ENCODE results near the gene ELFN1.

The ELFN1 gene

GRCh38 chr7:1677206-1678080, 7.4 kb downstream of the ELFN1 start:
- no peak for DNase-seq

DNA sequence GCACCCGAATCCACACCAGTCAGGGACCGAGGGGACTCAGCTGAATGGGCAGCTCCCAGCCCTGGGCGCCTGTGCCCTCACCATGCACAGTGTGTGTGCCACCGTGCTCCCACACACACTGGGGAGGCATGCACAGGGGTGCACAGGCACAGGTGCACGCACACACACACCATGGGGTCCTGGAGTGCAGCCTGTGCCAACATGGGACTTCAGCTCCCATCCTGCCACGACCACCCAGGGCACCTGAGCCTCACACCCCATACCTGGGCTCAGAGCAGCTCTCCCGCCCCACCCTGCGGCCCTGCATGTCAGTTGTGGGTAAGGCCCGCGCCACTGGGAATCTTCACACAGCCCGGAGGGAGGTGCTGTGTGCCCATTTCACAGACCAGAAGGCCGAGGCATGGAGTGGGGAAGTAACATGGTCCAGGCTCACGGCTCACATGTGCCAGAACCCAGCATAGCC, 8.0 kb downstream of the ELFN1 start:
- no peak for DNase-seq

GRCh38 chr7:1678571-1679325, 8.7 kb downstream of the ELFN1 start:
- no peak for DNase-seq

GRCh38 chr7:1679326-1679965, 9.4 kb downstream of the ELFN1 start:
- no peak for DNase-seq

DNA sequence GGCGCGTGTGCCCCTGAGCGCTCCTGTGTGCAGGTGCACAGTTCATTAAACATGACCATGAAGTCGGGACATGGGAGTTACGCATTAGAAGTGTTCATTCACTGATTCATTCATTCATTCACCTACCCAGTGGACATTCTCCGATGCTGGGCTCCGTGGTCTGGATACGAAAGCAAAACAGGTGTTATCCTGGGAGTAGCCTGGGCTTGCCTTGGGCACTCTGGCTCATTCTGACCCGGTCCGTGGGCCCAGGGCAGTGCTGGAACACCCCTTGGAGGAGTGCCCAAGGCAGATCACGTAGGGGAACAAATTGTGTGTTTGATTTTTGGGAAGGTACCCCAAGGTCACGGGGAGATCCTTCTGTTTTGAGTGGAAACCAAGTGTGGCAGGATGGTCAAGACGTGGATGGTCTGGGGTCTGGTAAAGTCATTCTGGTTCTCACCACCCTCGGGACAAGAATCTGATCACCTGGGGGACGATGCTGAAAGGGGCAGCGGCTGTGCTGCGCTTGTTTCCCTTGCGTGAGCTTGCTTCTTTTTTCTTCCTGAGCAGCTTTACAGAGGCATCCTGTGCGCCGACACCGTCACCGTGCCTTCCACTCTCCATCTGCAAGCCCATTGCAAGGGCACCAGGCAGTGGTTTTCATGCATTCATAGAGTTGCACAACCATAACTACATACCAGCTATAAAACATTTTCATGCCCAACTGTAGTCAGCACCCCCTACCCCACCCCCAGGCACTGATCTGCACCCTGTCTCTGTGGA, 10.1 kb downstream of the ELFN1 start:
- DNase-seq = no peak

DNA sequence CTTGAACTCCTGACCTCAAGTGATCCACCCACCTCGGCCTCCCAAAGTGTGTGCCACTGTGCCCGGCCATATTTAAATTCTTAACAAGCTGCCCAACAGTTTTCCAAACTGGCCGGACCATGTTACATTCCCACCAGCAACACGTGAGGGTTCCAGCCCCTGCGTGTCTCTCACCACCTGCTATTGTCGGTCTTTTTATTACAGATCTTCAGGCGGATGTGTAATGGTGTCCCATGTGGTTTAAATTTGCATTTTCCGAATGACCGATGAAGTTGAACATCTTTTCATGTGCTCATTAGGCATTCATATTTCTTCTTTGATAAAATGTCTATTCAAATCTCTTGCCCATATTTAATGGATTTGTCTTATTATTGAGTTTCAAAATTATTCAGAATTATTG, 11.5 kb downstream of the ELFN1 start:
- DNase-seq = no peak

GRCh38 chr7:1685000-1685624, 15.0 kb downstream of the ELFN1 start:
- DNase-seq = no peak

DNA sequence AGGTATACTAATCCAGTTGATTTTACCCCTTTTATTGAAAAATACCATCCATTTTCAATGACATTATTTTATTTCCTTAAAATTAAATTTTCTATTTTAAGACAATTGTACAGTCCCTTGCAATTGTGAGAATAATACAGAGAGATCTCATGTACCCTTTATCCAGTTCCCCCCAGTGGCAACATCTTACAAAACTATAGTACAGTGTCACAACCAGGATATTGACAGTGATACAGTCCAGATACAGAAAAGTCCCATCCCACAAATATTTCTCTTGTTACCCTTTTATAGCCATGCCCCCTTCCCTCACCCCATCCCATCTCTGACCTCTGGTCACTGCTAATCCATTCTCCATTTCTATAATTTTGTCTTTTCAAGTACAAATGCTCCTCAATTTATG, 18.5 kb downstream of the ELFN1 start:
- DNase-seq = no peak

DNA sequence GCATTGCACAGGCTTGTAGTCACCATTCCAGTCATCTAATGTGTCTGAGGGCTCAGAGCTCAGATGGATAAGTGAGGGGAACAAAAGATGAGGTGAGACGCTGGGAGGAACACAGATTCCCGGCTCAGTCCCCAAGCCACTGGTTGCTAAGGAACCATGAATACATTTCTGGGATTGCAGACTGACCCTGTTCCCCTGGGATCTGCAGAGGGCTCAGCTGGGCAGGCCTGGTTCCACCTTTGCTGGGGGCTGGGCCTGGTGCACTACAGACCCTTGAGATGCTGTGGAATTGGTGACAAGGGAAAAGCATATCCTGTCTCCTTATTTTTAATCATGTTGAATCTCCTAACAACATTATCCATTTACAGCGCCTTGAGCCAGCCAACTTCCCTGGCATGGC, 19.2 kb downstream of the ELFN1 start:
- no peak for DNase-seq

GRCh38 chr7:1690359-1690958, 20.4 kb downstream of the ELFN1 start:
- no peak for DNase-seq

DNA sequence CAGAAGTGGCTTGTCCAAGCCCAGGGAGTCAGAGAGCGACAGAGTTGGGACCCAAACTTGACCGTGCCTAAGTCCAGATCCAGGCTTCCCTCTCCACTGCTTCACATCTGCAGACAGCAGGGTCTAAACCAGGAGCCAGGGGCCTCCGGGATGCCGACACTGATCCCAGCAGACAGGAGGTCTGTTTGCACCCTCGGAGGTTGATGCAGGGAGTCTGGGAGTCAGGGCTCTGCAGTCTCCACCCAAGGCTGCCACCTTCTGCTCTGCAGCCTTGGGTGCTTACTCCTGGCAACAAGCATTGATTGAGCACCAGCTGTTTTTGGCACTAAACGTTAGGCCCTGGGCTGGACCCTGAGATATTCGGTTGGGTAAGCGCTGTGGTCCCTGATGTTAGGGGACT, 21.0 kb downstream of the ELFN1 start:
- no peak for DNase-seq

DNA sequence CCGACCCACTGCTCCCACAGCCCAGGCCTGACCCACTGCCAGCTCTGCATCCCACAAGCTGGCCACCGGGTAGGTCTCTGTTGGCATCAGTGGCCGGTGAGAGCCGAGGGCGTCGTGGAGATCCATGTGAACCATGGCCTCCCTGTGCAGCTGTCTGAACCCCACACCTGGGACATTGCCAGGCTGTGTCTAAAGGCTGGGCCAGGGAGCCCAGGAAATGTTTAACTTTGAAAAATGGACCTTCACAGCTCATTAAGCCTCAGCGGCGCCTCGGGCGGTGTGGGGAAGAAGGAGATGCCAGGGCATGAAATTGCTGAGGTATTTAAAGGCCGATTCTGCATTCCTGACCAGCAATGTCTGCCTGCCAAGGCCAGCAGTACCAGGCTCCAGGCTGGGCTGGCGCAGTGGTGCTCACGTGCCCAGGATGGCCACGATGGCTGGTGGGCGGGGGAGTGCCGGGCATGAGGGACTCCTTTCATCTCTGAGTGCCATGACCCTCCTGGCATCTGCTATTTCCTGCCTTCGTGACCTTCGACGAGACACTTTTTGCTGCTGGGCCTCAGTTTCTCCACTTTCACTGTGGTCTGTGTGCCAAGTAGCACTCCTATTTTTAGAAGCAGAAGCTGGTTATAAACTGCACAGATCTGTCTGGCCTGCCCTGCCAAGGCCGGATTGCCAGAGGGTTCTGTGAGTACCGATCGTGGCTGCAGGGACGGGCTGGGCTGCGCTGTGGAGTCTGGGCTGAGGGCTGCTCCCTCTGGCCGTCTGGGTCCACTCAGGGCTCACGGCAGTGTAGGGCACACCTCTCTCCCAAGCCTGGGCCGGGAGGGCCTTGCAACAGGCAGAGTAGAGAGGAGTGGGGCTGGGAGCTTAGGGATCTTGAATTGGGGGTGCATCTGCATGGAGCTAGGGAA, 21.8 kb downstream of the ELFN1 start:
- DNase-seq = no peak

- no peak for DNase-seq
Observed at GRCh38 chr7:1692515-1693418, 22.7 kb downstream of the ELFN1 start.

GRCh38 chr7:1693419-1693990, 23.4 kb downstream of the ELFN1 start:
- DNase-seq = no peak

DNA sequence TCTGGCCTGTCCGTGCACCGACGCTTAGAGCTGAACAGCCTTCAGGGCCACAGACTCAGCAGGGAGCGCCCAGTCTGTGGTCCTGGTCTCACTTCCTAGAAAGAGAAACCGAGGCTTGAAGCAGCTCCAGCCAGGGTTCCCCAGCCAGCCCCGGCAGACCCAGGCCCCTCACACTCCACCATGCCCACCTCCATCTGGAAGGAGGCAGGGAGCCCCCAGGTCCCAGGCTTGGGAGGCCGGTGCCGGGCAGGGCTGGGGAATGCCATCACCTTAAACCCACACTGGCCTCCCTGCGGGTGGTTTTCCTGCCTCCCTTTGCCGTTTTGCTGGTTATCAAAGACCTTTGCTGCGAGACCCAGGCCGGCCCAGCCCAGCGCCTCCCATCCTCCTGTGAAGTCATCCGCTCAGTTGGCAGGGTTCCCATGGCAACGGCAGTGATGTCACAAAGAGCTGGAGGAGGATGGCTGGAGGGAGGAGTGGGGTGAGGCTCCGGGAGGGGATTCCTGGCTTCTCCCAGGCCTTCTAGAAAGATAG, 24.0 kb downstream of the ELFN1 start:
- no peak for DNase-seq

GRCh38 chr7:1694611-1695511, 24.8 kb downstream of the ELFN1 start:
- DNase-seq = no peak

DNA sequence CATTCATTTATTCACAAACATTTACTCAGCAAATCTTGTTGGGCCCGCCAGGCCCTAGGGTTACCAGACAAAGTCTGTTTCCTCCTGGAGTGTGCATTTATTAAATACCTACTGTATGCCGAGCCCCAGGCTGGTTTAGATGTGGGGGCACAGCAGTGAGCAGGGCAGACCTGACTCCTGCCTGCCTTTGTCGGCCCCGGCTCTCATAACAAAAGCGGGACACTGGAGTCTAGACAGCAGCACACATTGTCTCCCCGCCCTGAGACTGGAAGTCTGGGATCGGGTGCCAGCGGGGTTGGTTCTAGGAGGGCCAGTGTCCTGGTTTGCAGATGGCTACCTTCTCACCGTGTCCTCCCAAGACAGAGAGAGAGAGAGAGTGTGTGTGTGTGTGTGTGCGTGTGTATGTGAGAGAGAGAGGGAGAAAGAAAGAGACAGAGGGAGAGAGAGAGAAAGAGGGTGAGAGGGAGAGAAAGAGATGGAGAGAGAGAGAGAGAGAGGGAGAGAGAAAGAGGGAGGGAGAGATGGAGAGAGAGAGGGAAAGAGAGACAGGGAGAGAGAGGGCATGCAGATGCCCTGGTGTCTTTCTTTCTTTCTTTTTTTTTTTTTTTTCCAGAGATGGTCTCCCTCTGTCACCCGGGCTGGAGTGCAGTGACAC, 25.9 kb downstream of the ELFN1 start:
- no peak for DNase-seq

Measured in NCI-H2029 treated with DMSO at 0.1 percent for 48 hours (cell line).